ENCODE measurements around the gene TGM5.

The TGM5 gene

DNA sequence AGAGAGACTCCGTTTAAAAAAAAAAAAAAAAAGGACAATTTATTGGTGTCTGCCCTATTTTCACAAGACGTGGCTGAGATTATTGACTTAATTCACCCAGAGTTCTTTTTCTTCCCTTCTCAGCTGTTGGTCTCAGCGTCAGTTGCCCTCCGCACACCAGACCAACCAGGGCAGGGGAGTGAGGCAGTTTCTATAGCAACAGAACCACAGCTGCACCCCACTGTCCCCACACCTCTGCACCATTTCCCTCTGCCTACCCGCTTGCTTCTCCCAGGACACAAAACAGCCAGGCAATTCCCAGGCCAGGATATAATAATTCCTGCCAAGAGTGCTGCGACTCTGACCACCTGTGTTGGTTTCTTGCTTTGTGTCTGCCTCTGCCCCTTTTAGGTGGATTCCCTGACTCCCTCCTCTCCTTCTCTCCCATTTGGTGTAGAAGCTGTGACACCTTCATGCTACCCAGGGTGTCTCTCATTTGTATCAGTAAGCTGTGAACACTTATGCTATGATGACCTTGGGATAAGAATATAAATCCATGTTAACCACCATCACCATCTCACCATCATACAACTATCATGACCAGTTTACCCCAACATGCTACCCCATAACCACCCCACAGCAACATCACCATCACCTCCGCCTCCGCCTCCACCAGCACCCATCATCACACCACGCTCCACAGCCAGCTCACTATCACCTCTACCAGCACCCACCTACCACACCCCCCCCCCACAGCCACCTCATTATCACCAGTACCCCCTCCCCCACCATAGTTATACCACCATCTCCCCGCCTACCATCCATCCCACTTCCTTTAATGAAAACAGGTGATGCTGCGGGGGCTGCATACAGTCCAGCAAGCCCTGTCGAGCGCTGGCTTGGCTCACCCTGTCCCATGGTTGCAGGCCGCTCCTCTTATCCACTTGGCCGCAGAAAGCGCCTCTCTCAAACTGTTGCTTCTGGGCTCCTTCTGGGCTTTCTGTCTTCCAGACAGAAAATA lies 46.5 kb downstream of the TGM5 start:
- DNase-seq (ENCODE audit: low read depth in 1 of 2, low spot score in 1 of 2), result no peak

DNA sequence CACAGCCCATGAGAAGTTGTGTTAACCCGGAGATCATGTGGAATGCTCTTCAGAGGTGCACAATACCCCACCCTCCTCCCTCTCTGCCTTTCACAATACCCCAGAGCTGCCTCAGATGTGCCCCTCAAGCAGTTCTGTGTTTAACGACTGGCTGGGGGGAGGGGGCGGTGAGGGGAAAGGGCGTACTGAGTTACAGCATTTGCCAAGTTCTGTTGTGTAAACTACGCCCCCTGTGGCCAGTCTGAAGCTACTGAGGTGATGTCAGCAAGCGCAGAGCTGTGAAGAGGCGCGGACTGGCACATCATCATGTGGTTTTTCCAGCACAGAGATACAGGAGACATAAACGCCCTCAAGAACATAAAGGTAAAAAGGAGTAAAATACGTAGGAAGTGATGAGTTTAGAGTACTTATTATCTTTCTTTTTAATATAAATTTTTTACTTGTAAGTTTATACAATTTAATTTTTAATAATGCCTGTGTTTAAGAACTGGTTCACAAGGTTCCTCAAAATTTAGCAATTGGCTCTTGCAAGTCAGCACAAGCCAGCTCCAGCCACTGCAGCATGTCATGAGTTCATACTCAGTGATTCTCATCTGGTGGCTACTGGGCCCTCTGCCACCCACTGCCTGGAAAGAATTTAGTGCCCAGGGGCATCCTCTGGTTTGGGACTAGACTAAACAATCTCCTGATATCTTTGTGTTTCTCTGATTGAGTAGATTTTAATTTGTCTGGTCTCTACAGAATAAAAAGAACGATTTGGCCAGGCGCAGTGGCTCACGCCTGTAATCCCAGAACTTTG lies 47.6 kb downstream of the TGM5 start:
- no peak for DNase-seq (ENCODE audit: low read depth in 1 of 2, low spot score in 1 of 2)

DNA sequence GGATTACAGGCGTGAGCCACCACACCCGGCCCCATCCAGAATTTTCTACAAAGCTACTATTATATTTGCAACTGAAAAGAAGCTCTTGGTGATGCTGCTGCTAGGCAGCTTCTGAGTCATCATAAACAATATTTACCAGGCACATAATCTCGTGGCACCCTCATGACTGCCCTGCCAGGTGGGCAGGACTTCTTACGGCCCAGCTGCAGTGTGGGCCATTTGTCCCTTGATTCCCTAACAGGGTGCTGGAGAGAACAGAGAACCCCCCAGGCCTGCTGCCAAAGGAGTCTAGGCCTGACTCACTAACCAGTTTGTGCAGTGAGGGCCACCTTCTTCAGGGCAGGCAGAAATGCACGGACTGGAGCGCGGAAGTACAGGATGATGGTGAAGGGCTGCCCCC lies 50.8 kb downstream of the TGM5 start:
- DNase-seq (ENCODE audit: low read depth in 1 of 2, low spot score in 1 of 2), result no peak

DNA sequence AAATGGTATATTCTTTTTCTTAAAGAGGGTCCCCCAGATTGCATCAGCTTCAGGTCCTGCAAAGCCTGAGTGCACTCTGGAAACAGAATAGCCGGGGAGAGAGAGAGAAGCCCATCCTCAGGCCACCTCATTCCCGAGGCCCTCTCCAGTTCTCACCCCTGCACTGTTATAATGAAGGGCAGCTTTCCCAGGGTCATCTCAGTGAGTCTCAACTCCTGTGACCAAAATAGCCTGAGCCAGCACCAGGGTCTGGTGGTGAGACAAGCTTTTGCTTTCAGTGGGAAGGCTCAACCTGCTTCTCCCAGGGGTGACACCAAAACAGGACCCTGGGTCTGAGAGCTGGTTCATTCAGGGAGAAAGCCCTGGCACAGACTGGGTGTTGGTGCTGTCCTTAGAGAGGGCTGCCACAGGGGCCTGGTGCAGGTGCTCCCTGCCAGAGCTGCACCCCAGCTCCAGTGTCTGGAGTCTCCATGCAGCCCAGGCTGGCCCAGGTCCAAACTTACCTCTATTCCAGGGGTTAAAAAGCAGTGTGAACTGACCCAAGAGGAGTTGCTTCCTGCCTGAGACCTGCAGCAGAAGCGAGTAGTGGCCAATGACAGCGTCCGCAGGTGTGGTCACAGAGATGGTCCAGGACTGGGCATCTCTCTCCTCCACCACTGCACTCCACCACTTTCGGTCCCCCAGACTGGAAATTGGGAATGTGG lies 52.0 kb downstream of the TGM5 start:
- DNase-seq (ENCODE audit: low read depth in 1 of 2, low spot score in 1 of 2), result no peak

DNA sequence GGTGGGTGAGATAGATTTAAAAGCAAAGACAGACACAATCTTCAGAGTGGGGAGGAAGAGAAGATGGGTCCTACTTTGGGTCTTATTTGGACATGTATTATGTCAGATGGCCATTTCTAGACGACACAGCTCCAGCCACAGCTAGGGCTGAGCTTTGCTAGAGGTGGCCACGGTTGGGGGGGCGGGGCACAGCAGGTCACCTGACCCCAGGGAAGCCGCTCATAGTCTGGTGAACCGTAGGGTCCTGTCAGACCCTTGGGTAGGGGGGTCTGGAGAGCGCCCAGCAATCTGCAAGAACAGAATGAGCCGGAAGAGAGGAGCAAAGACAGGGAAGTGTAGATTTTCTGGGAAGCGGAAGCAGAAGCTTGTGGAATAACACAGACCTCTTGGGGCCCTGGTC lies 52.6 kb downstream of the TGM5 start:
- no peak for DNase-seq (ENCODE audit: low read depth in 1 of 2, low spot score in 1 of 2)

DNA sequence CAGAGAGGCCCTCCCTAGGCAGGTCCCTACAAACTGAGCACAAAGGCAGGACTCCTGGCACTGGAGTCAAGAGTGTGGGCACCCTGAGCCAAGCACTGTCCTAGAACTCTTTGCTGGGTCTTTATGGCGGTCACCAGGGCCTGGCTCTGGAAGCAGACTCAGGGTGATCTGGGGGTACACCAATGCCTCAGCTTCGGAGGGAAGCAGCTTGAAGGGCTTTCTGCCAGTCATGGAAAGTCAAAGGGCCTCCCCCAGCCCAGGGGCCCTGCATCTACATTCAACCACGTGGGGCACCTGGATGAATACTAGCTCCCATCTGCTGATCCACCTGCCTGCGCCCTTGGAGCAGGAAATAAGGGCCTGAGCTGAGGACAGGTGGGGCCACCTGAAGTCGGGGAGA lies 53.3 kb downstream of the TGM5 start:
- DNase-seq (ENCODE audit: low read depth in 1 of 2, low spot score in 1 of 2), result no peak

DNA sequence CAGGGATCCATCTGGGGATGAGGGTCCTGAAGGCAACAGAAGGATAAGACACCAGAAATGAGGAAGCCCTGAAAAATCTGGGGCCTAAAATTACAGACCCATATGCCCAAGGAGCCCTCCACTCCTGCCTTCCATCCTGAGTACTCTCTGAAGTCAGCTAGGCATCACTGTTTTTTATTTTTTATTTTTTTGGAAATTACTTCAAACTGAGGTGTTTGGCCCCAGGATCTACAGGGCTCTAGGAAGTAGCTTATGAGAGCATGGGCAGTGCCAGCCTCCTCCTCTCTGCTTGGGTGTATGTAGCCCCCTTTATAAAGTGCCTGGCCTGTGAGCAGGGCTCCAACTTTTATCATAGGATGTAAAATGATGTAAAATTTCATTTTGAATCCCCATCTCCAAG lies 53.8 kb downstream of the TGM5 start:
- DNase-seq (ENCODE audit: low read depth in 1 of 2, low spot score in 1 of 2), result no peak

DNA sequence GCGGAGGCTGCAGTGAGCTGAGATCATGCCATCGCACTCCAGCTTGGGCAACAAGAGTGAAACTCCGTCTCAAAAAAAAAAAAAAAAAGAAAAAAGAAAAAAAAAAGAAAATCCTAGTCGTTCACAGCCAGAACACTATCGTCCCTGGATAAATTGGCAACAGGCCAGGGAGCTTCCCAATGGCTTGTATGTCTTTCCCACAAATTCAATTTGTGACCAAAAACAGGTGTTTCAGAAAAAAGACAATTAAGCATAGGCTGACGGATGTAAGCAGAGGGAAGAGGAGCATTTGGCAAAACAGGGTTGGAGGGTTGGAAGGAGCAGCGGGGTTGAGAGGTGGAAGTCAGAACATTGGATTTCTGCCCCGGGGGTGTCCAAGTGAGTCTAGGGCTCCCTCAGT lies 54.4 kb downstream of the TGM5 start:
- DNase-seq (ENCODE audit: low read depth in 1 of 2, low spot score in 1 of 2), result no peak

DNA sequence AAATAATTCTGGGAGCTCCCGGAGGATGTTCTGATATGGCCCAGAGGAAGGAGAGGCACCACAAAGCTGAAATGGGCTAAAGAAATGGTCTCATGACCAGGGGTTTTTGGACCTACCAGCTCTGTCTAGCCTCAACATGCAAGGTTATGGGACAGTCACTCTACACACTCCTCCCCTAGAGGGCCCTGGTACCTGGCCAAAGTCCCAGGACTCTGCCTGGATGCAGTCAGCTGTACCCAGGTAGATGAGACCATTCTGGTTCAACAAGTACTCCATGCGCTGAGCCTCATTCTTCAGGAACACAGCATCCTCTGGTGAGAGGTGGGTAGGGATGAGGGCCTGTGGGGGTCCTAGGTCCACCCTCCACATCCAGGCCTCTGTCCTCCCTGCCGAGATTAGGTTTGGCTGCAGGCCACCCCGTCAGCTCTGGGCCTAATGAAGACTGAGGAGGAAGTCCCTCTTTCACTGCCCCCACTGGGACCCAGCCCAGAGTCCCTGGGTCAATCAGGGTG lies 55.4 kb downstream of the TGM5 start:
- DNase-seq (ENCODE audit: low read depth in 1 of 2, low spot score in 1 of 2), result no peak

DNA sequence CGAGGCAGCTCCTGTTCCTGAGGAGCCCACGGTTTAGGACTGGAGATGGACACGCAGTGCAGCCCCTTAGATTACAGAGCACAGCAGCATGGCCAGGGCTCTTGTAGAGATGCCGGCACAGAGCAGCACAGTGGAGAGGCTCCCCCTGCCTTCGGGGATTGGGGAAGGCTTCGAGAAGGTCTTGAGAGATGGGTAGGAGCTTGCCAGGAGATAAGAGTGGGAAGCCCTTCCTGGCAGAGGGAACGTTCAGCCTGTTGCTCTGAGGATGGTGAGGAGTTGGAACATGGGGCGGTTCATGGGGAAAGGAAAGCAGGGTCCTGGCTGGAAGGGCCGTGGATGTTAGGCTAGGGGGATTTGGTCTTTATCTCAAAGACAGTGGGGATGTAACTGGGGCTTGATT lies 55.9 kb downstream of the TGM5 start:
- DNase-seq (ENCODE audit: low read depth in 1 of 2, low spot score in 1 of 2), result no peak

DNA sequence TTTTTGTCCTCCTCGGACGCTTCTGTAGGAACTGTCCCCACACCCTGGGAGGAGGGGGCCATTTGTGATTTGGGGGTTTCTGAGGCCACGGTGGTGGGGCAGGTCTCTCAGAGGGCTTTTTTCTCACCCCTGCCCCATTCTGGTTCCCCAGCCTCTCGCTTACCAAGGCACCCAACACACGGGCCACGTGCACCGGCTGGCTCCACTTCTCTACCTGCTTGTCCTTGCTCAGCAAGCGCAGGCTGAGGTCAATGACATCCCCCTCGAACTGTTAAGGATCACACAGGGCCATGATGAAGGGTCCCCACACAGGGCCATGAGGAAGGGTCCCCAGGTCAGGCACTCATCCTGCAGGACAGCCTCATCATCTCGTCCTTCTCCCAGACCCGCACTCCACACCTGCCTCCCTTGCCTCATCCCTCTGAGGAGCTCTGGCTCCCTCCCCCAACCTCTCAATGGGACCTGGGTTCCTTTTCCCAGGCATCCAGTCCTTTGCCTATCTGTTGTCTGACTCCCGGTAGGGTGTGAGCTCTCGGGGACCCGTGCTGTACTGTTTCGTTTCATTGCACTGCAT lies 56.5 kb downstream of the TGM5 start:
- no peak for DNase-seq (ENCODE audit: low read depth in 1 of 2, low spot score in 1 of 2)

DNA sequence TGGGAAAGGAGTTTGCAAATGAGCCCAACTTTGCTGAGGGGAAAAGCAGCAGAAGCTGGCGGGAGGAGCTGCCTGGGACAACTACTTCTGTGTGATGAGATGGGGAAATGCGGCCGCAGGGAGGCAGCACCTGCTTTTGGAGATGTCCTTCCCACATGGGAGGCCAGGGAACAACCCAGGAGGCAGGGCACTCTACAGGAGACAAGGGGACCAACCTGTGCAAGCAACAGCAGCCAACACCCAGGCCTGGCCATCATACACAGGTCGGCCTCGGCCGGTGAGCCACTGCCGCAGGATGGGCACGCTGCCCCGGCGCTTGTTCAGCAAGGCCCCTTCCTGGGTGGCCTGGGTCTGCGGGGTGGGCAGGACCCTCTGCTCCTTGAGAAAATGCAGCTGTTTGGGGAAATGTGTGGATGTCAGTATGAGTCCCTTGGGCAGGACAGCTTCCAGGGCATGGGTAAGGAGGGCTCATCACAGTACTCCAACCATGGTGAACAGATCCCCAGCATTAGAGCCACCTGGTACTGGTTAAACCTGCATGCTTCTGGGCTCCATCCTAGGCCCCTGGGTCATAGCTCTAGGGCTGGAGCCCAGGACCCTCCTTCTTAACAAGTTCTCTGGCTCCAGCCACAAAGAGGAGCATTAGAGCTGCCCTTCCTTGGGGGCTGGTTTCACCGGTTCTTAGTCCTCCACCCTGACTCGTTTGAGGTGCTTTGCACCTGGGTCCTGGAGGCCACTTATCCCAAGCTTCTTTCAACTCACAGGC lies 57.5 kb downstream of the TGM5 start:
- no peak for DNase-seq (ENCODE audit: low read depth in 1 of 2, low spot score in 1 of 2)

DNA sequence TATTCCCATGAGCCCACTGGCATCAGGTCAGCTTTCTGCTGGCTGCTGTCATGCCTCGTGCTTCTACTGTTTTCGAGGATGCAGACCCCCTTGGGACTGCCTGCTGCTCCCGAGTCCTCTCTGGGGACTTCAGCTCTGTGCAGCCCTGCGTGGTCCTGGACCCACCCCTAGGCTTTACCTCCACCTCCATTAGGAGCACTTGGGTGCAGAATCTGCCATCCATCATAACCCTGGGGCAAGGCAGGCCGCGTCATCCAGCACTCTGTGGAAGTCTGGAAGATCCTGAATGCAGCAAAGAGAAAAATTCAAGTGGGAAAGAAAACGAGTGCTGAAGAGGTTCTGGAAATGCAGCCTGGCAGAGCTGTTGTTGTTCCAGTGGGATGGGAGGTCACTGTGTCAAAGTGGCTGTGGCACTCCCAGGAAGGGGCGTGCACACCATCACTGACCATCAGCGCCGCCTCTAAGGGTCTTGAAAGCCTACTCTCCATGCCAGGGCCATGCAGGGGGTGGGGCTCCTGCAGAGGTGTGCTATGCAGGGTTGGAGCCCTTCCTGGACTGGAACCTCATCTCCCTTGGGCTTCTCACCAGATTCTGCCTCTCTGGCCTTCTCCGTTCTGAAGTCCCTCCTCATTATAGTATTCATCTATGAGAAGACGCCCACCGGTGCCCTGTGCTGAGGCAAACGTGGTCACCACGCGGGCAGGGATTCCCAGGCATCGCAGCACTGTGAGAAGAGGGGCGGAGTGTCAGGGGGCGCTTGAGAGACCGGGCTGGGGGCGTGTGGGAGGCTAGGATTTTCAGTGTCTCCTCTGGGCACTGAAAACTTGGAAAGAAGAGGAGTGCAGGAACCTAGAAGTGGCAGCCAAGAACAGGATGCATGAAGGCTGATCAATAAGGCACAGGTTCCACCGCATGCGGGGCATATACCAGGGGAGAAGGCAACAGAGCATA lies 58.4 kb downstream of the TGM5 start:
- no peak for DNase-seq (ENCODE audit: low read depth in 1 of 2, low spot score in 1 of 2)

DNA sequence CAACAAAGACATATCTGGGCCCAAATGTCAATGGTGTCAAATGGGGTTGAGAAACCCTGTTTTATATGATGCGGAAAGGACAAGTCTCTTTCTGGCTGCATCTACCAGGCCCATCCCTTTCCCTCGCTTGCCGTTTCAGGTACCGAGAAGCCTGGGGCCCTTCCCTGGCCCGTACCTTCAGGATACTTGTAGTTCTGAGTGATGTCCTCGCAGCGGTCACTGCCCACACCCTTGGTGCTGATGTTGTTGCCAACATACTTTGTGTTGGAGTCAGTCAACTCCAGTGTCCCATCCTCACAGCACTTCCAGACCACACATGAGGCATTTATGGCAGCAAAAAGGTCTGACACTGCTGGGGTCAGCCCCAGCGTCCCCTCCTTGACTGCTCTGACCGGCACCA lies 59.7 kb downstream of the TGM5 start:
- no peak for DNase-seq (ENCODE audit: low read depth in 1 of 2, low spot score in 1 of 2)

DNA sequence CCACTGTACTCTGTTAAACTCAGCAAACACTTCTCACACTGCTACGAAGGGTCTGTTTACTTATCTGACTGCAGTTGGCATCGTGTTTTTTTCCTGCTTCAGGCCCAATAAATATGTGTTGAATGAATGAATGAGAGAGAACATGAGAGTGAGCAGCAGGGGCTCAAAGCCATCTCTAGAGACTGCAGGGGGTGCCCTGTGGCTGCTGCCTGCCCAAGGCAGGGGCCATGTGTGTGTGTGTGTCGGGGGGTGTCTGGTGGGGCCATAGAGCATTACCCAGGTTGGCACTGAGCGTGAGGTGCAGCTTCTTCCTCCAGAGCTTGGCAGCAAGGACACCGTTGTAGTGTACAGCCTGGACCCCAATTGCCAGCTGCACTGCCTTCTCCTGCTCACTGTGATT lies 60.7 kb downstream of the TGM5 start:
- no peak for DNase-seq (ENCODE audit: low read depth in 1 of 2, low spot score in 1 of 2)

DNA sequence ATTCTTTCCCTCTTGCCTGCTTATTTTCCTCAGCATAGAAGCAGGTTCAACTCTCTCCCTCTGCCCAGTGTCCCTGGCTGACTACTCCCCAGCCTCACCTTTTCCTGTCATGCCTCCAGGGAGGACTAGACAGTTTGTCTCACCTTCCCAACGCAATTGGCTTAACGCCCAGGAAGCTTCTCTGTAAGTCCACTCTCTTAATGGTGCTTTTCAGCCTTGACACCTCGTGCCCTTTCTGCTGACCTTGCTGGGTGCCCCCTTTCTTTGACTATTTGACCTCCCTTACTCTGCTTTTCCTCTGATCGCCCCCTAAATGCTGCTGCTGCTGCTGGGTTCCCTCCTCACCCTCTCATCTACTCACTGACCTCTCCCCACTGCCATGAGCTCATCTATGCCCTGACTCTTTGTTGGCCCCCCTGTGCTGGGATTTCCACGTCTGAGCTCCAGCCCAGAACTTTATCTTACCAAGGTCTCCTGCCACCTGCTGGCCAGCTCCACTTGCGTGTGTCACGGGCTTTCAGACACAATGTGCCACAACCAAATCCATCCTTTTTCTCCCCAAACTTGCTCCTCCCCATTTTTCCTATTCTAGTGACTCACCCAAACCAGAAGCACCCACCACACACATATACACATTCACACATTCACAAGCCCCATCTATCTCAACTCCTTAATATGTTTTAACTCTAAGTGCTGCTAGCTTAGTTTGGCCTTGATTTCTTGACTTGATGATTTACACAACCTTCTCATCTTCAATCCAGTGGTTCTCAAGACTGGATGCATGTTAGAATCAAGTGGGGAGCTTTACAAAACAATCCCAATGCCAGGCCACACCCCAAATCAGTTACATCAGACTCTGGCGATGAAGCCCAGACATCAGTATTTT lies 62.5 kb downstream of the TGM5 start:
- DNase-seq (ENCODE audit: low read depth in 1 of 2, low spot score in 1 of 2), result no peak

DNA sequence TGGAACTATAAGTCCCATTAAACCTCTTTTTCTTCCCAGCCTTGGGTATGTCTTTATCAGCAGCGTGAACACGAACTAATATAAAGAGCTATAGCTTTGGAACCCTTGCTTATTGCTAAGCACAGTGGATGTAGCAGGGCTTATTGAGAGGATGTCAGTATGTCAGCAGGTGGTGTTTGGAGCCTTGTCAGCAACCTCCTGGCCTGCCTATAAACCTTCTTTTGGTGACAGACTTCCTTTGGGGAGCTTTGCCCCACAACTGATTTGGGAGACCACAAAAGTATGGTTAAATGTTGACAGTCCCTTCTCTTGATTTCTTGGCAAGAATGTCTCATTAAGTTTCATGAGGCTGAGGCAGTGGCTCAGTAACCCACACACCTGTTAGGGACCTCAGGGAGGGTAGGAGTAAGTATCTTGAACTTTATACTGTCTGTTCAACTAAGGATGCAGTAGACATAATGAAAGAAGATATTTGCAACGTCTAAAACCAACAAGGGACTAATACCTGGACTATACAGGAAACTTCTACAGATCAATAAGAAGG lies 66.7 kb downstream of the TGM5 start:
- DNase-seq (ENCODE audit: low read depth in 1 of 2, low spot score in 1 of 2), result no peak

DNA sequence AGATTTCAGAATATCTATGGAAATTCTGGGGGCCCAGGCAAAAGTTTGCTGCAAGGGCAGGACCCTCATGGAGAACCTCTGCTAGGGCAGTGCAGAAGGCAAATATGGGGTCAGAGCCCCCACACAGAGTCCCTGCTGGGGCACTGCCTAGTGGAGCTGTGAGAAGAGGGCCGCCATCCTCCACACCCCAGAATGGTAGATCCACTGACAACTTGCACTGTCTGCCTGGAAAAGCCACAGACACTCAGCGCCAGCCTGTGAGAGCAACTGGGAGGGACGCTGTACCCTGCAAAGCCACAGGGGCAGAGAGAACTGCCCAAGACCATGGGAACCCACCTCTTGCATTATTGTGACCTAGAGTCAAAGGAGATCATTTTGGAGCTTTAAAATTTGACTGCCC lies 67.7 kb downstream of the TGM5 start:
- DNase-seq (ENCODE audit: low read depth in 1 of 2, low spot score in 1 of 2), result no peak

Data from activated T-helper 1 cell treated with anti-CD3 and anti-CD28 coated beads, Interleukin-2, amount 50 U/mL, for 16 hours (primary cell).